Activated effector memory CD4-positive, alpha-beta T cell treated with Interleukin-2 at 50 U/mL for 16 hours (primary cell): ENCODE data around the gene MROH2A.
"Not testable (repeated sequence)": the region's sequence is repeated elsewhere in the genome, so short reads cannot be mapped to it uniquely, and the experiment has no call there.

Experiments used
- DNase-seq: peaks from one replicate; pipeline ENCODE4 v3.0.0-alpha.2; 2020

The MROH2A gene

DNA sequence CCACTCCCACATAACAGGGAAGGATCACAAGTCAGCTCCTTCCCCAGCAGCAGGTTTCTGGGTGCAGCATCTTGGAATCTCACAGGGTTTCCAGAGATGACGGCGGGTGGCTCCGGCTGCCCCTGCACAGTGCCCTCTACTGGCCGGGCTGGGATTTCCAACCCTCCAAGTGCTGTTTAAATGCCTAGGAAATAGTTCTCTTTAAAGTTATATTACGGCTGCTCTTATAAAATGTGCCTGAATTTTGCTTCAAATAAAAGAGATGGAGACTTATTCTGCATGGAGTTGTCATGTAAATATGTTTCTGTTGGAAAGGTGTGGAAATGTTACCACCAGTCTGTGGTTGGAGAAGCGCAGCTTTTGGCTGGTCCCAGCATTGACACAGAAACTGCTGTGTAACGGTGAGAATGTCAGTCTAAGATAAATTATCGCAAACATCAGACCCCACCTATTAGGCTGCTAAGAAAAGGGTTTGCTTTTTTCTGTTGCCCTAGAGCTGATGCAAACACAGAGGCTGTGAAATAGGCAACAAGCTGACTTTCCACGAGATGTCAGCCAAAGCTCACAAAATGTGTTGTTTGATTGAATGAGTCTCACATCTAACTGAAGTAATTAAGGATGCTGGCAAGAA is 79.5 kb downstream of the MROH2A start:
- peak; percentile 21 for DNase-seq

DNA sequence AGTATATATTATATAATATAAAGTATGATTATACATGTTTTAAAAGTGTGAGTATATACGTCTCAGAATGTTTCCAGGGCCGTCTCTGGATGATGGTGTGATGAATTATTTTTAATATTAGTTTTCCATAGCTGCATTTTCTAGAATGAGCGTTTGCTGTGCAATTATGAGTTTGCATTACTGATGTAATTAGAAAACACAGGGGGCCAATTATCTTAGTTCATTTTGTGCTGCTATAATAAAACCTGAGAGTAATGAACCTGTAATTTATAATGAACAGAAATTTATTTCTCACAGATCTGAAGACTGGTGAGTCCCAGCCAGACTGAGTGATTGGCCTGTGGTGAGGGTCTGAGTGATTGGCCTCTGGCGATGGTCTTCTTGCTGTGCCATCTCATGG is 80.2 kb downstream of the MROH2A start:
- no peak for DNase-seq

DNA sequence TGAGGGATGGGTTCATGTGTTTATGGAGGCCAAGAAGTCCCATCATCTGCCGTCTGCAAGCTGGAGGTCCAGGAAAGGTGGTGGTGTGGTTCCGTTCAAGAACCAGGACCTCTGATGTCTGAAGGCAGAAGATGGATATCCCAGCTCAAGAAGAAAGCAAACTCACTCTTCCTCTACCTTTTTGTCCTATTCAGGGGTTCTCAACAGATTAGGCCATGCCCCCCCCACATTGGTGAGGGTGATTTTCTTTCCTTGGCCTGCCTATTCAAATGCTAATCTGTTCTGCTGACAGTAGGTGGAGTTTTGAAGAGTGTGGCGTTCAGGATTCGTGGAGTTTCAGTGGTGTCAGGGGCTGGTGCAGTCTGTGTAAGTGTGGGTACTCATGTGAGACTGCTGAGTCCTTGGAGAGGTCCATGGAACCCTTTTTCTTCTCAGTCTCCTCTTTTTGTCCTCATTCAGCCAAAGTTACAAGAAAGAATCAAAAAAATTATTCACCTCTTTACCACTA is 84.2 kb downstream of the MROH2A start:
- DNase-seq = no peak

DNA sequence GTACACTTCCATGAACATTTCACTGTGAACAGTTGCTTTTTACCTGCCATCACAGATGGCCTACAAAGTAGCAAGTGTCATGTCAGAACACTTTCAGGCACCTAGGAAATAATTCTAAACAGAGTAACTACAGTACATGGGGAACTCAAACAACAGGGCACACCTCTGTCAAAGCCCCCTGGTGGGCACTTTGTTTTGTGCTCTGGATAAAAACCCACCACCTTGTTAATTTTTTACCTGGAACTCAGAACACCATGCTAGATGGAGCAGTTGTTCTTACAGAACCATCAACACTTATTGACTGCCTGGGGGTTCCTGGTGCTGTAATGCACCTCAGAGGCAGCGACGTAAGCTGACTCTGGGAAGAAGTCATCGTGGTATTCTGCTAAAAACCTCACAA is 87.7 kb downstream of the MROH2A start:
- no peak for DNase-seq

DNA sequence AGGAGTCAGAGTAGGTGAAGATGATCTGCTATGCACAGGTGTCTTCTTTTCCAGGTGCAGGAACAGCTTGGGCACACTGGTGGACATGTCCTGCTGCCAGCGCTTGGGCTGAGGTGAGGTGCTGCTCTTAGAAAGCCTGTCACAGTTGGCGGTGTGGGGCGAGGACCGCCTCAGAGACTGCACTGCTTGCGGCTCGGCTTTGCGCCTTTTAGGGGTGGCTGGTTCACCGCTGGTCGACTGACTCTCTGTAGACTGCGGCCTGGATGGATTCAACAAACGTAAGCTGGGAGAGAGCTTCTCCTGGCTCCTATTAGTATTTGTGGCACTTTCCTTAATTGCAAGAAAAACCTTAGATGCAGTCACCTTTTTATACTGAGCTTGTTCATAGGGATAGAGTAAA is 88.3 kb downstream of the MROH2A start:
- DNase-seq = no peak

DNA sequence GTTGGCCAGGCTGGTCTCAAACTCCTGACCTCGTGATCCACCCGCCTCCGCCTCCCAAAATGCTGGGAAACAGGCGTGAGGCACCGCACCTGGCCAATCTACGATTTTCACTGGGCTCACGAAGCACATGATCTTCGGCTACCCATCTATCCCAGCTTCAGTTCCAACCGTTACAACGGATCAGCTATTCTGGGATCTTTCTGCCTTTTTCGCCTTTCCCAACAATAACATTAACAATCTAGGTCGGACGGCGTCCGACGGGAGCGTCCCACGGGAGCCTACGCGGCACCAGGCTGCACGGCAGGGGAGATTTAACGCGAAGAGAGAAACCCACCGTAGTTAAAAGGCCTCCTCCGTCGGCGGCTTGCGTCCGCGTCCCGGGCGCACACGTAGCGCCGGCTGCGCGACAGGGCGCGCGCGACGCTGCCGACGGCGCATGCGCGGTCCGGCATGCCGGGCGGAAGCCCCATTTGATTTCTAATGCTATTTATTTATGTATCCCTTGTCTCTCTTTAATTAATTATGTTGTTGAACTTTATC is 89.9 kb downstream of the MROH2A start, which contains the start of gene MSL3B:
MSL3B (minus strand) TSS at position 394 of the 540 bp plus-strand sequence.
- peak; percentile 37 for DNase-seq

DNA sequence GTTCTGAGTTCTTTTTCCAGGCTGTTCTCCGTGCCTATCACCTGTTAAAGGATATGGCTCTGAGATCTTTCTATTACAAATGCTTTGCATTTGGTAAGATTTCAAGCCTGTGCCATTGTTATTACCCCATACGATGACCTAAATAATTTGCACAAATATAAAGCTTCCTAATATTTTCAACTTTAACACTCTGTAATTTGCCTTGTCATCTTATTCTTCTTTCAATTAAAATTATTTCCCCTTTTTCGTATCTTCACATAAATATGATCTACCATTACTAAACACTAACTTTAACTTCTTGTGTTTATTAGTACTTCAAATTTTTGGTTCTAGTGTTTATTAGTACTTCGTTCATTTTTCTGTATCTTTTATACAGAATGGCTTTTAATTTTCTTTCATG is 93.3 kb downstream of the MROH2A start:
- DNase-seq = no peak

DNA sequence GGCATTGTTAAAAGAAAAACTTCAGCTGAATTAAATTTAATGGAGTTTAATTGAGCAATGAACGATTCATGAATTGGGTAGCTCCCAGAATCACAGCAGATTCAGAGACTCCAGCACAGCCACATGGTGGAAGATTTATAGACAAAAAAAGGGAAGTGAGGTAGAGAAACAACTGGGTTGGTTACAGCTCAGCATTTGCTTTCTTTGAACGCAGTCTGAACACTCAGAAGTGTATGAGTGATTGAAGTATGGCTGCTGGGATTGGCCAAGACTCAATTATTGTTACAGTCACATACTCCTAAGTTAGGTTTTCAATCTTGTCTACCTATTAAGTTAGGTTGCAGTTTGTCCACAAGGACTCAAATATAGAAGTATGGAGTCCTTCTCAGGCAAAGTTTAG is 94.0 kb downstream of the MROH2A start:
- DNase-seq = not testable (repeated sequence)

DNA sequence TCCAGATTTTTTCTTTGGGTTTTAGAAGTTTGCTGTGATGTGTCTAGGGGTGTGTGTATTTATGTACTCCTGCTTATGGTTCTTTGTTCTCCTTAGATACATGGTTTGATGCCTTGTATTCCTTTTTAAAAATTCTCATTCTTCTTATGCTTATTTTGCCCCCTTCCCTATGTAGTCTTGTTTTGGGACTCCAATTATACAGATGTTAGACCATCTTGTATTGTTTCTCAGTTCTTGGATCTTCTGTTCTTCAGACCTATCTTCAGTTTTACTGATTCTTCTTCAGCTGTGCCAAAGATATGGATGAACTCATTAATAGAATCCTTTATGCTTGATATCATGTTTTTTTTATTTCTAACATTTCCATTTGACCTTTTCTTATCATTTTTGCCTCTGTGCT is 104.2 kb downstream of the MROH2A start:
- no peak for DNase-seq
